SU-DHL-6 (cell line): ENCODE measurements around the gene SCML2.

Experiments
- H2AFZ ChIP-seq: fragments of 200-600 bp; sonication (generic); 2 replicates; pipeline ENCODE4 v1.6.1; 2014; ENCODE audit warnings: low read depth, mild to moderate bottlenecking, moderate library complexity, mixed read lengths, antibody characterized with exemption, low read length; ENCODE audit not compliant: severe bottlenecking
- H3F3A ChIP-seq: fragments of 200-600 bp; shearing (Covaris generic); 2 replicates; pipeline ENCODE4 v1.6.0; 2016; ENCODE audit warnings: antibody characterized with exemption, mild to moderate bottlenecking; ENCODE audit not compliant: insufficient read depth
- H3K27ac ChIP-seq: fragments of 200-600 bp; sonication (generic); 2 replicates; pipeline ENCODE4 v1.5.1; 2016; ENCODE audit warnings: low read depth, mild to moderate bottlenecking, low read length, moderate library complexity, mixed read lengths
- H3K27me3 ChIP-seq: fragments of 200-600 bp; sonication (generic), shearing (Covaris generic); 2 replicates; pipeline ENCODE4 v1.6.0; 2014; ENCODE audit warnings: mild to moderate bottlenecking, low read length
- H3K36me3 ChIP-seq: fragments of 200-600 bp; sonication (generic); 2 replicates; pipeline ENCODE4 v1.6.1; 2014; ENCODE audit warnings: mild to moderate bottlenecking, low read length, mixed read lengths
- H3K4me2 ChIP-seq: fragments of 300-600, 200-600 bp; shearing (Covaris generic), sonication (generic); 2 replicates; pipeline ENCODE4 v1.6.0; 2014; ENCODE audit warnings: low read length, low read depth, mild to moderate bottlenecking; ENCODE audit not compliant: poor library complexity, severe bottlenecking
- H3K4me3 ChIP-seq: fragments of 200-600 bp; sonication (generic); 2 replicates; pipeline ENCODE4 v1.5.1; 2014; ENCODE audit warnings: antibody characterized with exemption, low read length, mild to moderate bottlenecking, mixed read lengths; ENCODE audit not compliant: insufficient read depth, poor library complexity, severe bottlenecking
- H3K79me2 ChIP-seq: fragments of 200-600 bp; sonication (generic); 2 replicates; pipeline ENCODE4 v1.6.1; 2014; ENCODE audit warnings: mild to moderate bottlenecking, low read length, moderate library complexity; ENCODE audit not compliant: insufficient read depth
- H3K9ac ChIP-seq: fragments of 200-600 bp; sonication (generic); 2 replicates; pipeline ENCODE4 v1.7.0; 2014; ENCODE audit warnings: mild to moderate bottlenecking, low read length
- H3K9me2 ChIP-seq: fragments of 200-600 bp; sonication (generic); replicated peaks from 2 replicates; pipeline ENCODE4 v1.6.1; 2014; ENCODE audit warnings: low read length; ENCODE audit not compliant: insufficient read depth
- H3K9me3 ChIP-seq: fragments of 200-600 bp; sonication (generic); 2 replicates; pipeline ENCODE4 v1.6.1; 2014; ENCODE audit warnings: low read length, mixed read lengths; ENCODE audit not compliant: insufficient read depth
- H4K20me1 ChIP-seq: fragments of 200-600 bp; sonication (generic); 2 replicates; pipeline ENCODE4 v1.6.1; 2014; ENCODE audit warnings: low read depth, mild to moderate bottlenecking, antibody characterized with exemption, low read length, moderate library complexity, mixed read lengths
- CTCF ChIP-seq: fragments of 200-600 bp; sonication (generic); IDR thresholded peaks from one replicate; pipeline ENCODE4 v1.5.1; 2017; ENCODE audit warnings: antibody characterized with exemption, mild to moderate bottlenecking, low read length, moderate library complexity; ENCODE audit not compliant: insufficient read depth, poor library complexity, severe bottlenecking
- EZH2phosphoT487 ChIP-seq: fragments of 200-600 bp; sonication (generic), shearing (Covaris generic); conservative IDR thresholded peaks from 2 replicates; pipeline ENCODE4 v1.6.1; 2018; ENCODE audit warnings: mild to moderate bottlenecking, antibody characterized with exemption, low read length, moderate library complexity, mixed read lengths

Gene SCML2

DNA sequence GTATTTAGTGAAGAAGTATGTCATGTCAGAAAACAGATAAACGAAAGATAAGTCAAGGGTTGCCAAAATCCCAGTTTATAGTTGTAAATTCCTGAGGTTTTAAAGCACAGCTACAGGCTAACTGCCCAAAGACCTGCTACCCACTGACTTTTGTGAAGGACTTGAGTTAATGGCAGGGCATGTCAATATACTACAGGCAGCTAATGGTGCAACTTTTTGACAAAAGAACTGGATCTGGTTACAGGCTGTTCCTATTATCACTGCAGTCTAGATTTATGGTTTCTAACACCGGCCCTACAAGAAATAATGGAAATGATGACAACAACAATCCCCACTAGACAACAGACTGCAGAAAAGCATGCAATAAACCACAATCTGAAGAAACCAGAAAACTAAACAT is 6.4 kb downstream of the SCML2 start:
- H3K27me3 ChIP-seq, result no peaks in the 10 kb centered on the region

GRCh38 chrX:18309401-18309800 is 45.1 kb downstream of the SCML2 start:
- H2AFZ ChIP-seq, result no peak overlapping the region
- H3K27ac ChIP-seq, result no peak overlapping the region
- no peaks in the 10 kb centered on the region for H4K20me1 ChIP-seq
- H3F3A ChIP-seq, result no peaks in the 10 kb centered on the region
- H3K27me3 ChIP-seq, result no peaks in the 10 kb centered on the region
- H3K79me2 ChIP-seq, result no peaks in the 10 kb centered on the region
- H3K9me3 ChIP-seq, result no peaks in the 10 kb centered on the region
- H3K9me2 ChIP-seq, result no peaks in the 10 kb centered on the region
- no peaks in the 10 kb centered on the region for H3K36me3 ChIP-seq
- no peak for TF ChIP-seq EZH2phosphoT487
- TF ChIP-seq CTCF, result no peak
- no peak overlapping the region for H3K4me2 ChIP-seq
- H3K9ac ChIP-seq, result no peak overlapping the region
- H3K4me3 ChIP-seq, result no peak overlapping the region

More for the DNA sequence above, 6.4 kb downstream of the SCML2 start:
- no peak overlapping the region for H3K27ac ChIP-seq
- H3K79me2 ChIP-seq, result no peaks in the 10 kb centered on the region
- no peak overlapping the region for H2AFZ ChIP-seq
- no peaks in the 10 kb centered on the region for H4K20me1 ChIP-seq
- TF ChIP-seq EZH2phosphoT487, result no peak
- no peaks in the 10 kb centered on the region for H3F3A ChIP-seq
- H3K9me3 ChIP-seq, result no peaks in the 10 kb centered on the region
- no peak overlapping the region for H3K4me2 ChIP-seq
- H3K4me3 ChIP-seq, result no peak overlapping the region
- H3K9ac ChIP-seq, result no peak overlapping the region
- H3K36me3 ChIP-seq, result no peaks in the 10 kb centered on the region
- no peaks in the 10 kb centered on the region for H3K9me2 ChIP-seq

DNA sequence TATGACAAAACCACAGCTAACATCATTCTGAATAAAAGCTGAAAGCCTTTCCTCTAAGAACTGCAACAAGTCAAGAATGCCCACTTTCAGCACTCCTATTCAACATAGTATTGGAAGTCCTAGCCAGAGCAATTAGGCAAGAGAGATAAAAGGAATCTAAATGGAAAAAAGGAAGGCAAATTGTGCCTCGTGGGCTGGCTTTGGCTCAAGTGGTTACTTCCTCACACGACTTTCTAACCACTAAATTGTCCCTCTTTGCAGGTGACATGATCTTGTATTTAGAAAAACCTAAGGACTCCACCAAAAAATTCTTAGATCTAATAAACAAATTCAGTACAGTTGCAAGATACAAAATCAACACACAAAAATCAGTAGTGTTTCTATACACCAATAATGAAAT is 57.2 kb downstream of the SCML2 start:
- Histone ChIP-seq H3K27me3 (no peaks in the 10 kb centered on the region), H3K9ac (no peak overlapping the region), H3K27ac (no peak overlapping the region), H3K4me3 (no peak overlapping the region), H4K20me1 (no peaks in the 10 kb centered on the region), H3K9me3 (no peaks in the 10 kb centered on the region), H3K4me2 (no peak overlapping the region), H3F3A (no peaks in the 10 kb centered on the region), H2AFZ (no peak overlapping the region), H3K9me2 (no peaks in the 10 kb centered on the region), H3K79me2 (no peaks in the 10 kb centered on the region), H3K36me3 (no peaks in the 10 kb centered on the region)
- TF ChIP-seq EZH2phosphoT487 (no peak), CTCF (no peak)

DNA sequence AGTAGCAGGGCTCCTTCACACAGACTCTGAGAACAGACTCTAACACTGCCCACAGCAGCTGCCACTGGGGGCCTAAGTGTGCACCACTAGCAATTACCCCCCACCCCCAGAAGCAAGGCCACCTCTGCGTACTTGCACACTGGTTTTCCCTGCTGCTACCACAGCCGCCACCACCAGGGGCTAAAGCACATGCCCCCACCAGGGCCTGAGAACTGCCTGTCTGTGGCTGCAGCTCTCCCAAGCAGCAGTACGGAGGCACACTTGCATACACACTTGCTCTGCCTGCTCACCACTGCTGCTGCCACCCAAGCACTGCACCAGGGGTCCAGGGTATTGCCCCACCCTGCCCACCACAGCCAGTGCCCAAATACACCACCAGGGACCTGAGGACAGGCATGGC is 59.6 kb downstream of the SCML2 start:
- H3K27ac ChIP-seq, result no peak overlapping the region
- H4K20me1 ChIP-seq, result no peaks in the 10 kb centered on the region
- H3K9me2 ChIP-seq, result no peaks in the 10 kb centered on the region
- no peaks in the 10 kb centered on the region for H3K27me3 ChIP-seq
- H3F3A ChIP-seq, result no peaks in the 10 kb centered on the region
- H3K9me3 ChIP-seq, result no peaks in the 10 kb centered on the region
- H2AFZ ChIP-seq, result no peak overlapping the region
- no peaks in the 10 kb centered on the region for H3K79me2 ChIP-seq
- no peak overlapping the region for H3K9ac ChIP-seq
- H3K36me3 ChIP-seq, result no peaks in the 10 kb centered on the region
- no peak overlapping the region for H3K4me2 ChIP-seq
- TF ChIP-seq EZH2phosphoT487, result no peak
- TF ChIP-seq CTCF, result no peak
- H3K4me3 ChIP-seq, result no peak overlapping the region
